NCI-H2107 treated with DMSO at 0.1 percent for 48 hours (cell line): ENCODE measurements around the gene CDC25C.
"Not testable (repeated sequence)": the region's sequence is repeated elsewhere in the genome, so short reads cannot be mapped to it uniquely, and the experiment has no call there.

Source experiments
- DNase-seq: peaks from one replicate; lab custom pipeline; 2025; ENCODE audit not compliant: unreplicated experiment; lab: John Stamatoyannopoulos, UW

The CDC25C gene

DNA sequence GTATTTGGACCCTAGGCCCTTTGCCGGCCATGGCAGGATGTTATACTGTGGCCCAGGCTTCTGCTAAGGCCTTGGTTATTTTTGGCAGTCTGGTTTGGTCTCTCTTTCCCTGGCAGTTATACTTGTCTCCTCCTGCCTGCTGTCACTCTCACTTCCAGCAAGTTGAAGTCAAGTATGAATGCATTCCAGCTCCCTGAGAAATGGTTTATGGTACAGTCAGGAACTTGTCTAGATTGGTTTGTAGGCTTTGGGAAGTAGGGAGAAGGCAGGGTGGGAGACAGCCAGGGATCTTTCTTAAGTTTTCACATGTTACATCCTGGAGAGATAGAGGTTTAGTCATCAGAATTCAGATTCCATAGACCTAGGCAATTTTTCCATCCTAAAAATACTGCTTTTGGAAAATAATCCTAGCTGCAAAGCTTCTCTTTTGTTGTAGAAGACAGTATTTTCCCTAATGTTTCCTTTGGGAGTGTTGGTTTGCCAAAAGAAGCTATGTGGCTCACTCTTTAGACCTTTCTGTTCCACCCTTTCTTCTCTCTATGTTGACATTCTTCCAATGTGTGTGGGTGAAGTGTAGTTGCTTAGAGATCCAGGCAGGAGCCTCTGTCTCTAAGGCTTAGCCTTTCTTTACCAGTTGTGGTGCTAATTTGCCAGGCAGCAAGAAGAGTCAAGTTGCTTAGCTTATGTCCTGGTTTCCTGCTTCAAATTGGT lies 18.4 kb upstream of the CDC25C start:
- no peak for DNase-seq

DNA sequence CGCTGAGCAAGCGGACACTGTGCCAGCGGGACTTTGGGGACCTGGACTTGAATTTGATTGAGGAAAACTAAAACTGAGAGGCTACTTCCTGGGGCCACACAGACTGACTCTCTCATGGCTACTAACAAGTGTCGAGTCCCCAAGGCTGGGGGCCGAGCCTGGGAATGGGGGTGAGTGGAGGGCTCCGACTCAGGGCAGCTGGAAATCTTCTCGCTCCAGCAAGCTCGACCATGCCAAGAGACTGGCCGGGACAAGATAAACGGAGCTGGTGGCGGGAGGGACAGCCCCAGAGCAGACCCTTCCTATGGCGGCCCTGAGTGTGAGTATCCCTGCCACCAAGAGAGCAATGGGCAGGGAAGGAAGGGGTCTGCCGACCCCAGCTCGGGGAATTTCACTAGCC lies 15.3 kb upstream of the CDC25C start:
- DNase-seq = no peak

DNA sequence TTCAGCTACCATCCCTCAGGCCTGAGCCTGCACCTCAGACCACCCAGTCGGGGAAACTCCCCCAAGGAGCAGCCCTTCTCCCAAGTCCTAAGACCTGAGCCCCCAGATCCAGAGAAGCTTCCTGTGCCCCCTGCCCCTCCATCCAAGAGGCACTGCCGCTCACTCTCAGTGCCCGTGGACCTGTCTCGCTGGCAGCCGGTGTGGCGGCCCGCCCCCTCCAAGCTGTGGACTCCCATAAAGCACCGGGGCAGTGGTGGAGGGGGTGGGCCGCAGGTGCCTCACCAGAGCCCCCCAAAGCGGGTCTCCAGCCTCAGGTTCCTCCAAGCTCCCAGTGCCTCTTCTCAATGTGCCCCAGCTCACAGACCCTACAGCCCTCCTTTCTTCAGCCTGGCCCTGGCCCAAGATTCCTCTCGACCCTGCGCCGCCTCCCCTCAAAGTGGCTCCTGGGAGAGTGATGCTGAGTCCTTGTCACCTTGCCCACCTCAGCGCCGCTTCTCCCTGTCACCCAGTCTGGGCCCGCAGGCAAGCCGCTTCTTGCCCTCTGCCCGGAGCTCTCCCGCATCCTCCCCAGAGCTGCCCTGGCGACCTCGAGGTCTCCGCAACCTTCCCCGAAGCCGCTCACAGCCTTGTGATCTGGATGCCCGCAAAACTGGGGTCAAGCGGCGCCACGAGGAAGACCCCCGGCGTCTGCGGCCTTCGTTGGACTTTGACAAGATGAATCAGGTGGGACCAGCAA lies 13.5 kb upstream of the CDC25C start:
- no peak for DNase-seq

DNA sequence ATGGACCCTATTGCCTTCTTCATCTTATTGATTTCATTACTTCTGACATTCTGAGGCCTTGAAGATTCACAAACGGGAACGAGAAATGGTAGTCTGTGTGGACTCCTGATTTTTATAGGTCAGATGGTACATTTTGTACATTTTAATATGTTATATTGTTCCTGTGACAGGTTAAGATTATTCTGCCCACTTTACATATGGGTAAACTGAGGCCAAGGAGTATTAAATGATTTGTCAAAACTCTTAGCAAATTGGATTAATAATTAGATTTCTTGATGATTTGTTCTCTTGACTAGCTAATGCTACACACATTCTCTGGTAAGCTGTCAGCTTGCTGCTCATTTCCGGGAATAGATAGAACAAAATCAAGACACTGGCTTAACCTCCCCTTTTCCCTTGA lies 8.4 kb upstream of the CDC25C start:
- no peak for DNase-seq

DNA sequence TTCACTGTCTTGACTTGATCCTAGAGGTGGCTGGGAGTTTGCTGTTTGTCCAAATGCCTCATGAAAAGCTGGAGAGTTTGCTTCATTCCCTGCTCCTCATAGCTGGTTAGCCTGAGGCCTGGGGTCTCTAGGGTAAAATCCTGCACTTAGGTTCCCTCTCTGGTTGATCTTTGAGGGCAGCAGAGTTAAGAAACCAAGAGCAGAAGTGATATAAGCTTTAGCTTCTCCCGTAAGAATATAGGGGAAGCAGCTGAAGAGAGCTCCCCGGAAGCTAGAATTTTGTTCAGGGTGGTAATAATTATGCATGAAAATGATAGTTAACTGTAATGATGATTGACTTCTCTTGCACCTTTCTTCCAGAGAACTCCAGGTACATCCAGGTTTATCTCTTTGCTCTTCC lies 7.9 kb upstream of the CDC25C start:
- no peak for DNase-seq

DNA sequence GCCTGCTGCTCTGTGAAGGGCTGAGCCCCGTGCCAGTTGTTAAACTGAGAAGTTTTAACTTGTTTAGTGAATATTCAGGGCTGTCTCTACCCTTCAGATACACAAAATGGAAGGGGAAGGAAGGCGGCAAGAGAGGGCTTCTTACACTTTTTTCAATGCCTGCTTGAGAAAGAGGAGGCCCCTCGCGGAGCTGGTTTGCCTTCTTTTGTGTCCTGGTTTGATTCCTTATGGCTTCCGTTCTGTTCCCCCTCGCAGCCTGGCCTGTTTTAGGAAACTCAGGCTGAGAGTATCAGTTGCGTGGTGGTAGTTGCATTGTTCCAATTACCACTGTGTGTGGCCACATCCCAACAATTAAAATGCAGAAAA lies 7.5 kb upstream of the CDC25C start:
- DNase-seq = no peak

DNA sequence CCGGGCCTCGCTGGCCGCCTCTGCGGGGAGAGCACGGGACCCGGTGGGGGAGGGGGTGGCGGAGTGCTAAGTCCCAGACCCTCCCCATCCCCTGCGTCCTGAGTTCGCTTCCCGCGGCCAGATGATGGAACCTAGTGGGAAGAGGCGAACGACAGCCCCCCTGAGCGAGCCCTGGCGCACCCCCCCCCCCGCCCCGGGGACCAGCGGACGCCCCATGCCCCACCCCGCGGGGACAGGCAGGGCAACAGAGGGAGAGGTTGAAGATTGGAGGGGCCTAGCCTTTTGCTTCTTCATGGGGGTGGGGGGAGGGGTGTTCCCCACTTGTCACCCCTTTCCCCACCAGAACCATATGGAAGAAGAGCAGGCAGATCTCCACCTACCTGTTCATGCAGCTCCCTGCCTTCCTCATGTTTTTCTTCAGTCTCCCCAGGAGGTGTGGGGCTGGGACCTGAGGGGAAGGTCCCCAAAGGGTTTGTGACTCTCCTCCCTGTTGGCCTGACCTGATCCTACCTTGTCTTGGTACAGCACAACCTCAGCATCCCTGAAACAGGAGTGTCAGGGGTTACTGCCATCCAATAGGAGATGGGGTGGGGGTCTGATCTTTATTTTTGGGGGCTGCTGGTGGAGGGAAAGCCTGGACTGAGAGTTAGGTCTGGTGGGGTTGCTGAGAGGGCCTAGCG lies 6.9 kb upstream of the CDC25C start:
- DNase-seq = no peak

DNA sequence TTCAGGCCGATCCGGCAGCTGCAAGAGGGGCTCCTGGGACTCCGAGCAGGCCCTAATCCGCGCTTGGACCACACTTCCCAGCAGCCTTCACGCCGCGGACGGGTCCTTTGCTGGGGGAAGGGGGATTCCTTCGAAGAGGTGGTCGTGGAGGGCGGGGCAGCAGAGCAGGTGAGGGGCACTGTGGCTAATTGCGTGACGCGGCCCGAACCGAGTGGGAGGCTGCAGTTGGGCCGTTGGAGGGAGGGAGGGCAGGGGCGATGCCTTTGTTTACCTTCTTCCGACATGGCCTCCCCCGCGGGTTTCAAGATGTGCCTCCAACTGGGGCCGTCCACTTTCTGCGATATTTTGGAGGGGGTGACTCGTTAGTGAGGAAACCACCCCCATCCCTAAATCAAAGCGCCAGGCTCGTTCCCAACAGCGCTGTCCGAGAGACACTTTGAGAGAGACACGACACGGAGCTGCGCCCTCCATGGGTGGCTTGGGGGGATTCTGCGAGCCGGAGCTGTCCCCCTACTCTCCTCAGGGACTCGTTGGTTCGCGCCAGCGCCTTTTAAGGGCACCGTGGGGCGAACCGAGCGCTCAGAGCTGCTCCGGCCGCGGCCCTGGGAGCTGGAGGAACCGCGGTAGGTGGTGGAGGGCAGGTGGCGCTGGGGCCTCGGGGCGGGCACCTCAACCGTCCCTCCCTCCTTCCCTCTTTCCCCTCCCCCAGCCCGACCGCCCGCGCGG lies 6.2 kb upstream of the CDC25C start, which contains the start of gene FAM53C:
FAM53C (plus strand) TSS at position 582 of the 726 bp plus-strand sequence. CDS start 3,070 bp downstream, outside the sequence.
- peak; percentile 61 for DNase-seq

DNA sequence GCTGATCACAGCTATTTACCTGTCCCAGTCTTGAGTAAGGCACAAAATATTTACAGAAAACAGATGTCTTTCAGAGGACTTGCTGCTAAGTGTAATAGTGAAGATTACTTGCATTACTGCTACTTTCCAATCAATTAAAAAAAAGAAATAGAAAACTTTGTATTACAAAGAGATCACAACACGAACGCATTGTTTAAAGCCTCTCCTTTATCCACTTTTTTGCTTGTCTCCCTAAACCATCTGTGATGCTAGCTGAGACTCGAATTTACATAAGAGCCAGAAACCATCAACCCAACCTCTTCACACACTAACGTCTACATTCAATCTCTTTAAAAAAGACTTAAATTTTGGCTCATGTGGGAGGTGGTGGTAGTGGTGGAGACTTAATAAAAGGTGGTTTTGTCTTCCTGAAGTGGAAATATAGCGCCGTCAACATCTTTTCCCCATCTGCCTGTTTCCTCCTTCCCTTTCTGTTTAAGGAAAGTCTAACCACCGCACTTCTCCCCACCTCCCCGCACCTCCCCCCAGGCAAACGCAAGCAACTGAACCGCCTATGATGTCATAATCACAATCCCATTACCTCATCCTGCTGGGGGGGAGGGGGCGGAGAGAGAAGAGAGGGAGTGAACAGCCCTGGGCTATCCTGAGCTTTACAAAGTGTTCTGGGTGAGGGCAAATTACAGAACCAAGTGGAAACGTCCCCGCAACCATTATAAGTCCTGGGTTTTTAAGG lies 5.5 kb upstream of the CDC25C start:
- no peak for DNase-seq

DNA sequence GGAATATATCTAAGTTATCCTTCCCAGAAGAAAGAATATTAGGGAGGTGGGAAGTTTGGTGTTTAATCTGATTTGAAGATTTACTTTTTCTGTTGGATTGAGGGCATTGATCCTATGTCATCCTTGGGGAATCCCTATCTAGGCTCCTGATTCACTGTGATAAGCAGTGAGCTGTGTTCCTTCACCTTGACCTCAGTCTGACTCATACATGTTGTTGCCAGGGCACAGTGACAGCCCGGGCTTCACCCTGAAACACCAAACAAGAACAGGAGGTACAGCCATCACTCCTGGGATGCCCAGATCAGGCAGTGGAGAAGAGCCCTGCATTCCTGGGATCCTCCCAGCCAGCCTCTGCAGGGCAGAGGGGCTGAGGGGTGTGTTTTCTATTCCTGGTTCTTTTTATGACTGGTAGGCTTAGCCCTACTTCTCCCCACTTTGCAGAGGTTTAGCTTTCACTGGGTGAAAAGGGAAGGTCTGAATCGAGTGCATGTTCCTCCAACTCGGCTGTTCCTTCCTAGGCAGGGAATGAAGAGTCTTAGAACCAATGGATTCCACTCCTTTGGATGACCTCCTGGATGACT lies 3.4 kb upstream of the CDC25C start:
- no peak for DNase-seq

DNA sequence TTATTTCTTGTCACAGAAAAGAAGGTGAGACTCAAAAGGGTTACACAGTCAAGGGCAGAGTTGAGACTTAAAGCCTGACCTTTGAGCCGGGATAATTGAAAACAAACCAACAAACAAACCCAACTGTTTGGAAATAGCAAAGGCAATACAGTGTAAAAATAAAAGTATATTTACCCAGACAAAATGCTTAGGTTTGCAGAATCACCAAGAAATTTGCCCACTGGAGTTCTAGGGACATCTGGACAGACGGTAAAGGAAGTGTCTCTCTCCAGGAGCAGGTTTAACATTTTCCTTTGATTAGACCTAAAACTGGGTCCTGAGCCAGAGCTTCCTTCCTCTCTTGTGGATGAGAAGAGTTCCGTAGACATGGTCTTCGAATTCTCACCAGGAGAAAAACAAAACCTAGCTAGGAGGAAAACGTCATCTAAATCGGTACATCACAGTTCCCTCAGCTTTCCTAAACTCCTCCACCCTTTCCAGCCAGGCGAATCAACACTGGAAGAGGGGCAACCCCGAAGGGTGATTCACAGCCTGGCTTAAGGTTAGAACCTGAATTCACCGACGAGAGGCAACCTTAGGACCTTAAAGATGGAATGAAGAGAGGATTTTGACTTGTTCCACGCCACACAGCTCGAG lies 673 bp downstream of the CDC25C start:
- DNase-seq = no peak

DNA sequence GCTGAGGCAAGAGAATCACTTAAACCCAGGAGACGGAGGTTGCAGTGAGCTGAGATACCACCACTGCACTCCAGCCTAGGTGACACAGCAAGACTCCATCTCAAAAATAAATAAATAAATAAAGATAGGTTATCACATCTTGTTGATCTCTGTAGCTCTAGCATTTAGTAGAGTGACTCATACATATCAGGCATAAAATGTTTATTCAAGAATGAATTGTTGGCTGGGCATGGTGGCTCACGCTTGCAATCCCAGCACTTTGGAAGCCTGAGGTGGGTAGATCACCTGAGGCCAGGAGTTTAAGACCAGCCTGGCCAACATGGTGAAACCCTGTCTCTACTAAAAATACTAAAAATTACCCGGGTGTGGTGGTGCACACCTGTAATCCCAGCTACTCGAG lies 13.4 kb downstream of the CDC25C start:
- not testable (repeated sequence) for DNase-seq

DNA sequence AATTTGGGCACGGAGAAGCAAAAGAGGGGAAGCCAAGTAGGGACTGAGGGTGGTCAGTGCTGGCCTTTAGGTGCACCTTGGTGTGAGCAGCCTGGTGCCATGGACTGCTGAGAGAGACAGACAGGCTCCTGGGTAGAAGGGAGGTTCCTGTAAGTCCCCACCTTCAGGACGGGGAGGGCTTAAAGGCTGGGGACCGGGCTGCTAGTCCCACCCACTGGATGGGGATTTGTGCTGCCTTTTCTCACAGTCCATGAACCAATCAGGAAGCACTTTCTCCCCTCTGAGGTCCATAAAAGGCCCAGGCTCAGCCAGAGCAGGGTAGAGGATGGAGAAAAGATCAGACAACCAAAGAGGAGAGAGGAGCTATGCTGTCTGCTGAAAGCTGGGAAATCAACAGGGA lies 15.2 kb downstream of the CDC25C start:
- DNase-seq = no peak

DNA sequence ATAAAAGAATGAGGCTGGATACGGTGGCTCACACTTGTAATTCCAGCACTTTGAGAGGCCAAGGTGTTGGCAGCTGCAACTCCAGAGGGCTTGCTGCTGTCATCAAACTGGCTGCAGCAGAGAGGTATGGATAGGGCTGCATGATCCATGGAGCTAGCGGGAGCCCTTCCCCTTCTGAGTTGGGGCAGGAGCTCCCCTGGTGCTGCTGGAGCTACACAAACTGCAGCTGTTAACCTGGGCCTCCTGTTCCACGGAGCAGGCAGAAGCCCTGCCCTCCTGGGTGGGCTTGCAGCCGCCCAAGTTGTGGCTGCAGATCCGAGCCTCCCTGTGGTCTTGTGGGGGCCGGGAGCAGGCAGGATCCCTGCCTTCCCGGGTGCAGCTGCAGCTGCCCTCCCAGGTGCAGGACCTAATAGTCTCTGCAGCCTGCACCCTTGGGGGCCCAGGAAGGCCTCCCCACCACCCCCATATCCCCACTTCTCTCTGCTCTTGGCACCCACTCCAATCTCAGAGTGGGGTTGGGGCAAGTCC lies 15.8 kb downstream of the CDC25C start:
- no peak for DNase-seq

DNA sequence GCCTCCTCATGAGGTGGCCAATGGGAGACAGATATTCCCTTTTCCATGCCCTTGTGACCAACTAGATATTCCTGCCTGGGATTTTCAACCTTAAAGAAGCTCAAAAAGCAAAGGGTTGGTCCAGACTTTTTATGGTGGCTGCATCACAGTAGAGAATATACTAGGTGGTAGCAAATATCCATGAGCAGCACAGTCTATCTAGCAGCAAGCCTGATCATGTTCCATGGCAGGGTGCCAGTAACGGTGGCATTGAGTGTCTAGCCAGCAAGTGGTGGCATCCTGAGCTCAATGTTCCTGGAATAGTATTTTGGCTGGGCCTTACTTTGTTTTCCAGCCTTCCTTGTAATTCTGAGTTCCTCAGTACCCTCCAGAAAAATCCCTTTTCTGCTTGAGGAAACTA lies 25.8 kb downstream of the CDC25C start:
- peak; percentile 35 for DNase-seq

DNA sequence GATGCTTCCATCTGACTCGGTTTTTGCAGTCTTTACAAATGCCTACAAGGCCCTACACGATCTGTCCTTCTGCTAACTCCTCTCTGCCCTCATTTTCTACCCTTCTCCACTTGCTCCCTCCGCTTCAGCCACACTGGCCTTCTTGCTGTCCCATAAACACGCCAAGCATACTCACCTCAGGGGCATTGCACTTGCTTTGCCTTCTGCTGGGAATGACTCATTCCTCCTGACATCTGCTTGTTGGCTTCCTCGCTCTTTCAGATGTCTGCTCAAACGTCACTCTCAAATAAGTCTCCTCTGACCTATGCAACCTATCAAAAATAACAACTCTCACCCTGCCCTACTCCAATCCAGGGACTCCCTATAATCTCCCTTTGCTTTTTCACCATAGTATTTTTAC lies 28.2 kb downstream of the CDC25C start:
- DNase-seq = no peak

DNA sequence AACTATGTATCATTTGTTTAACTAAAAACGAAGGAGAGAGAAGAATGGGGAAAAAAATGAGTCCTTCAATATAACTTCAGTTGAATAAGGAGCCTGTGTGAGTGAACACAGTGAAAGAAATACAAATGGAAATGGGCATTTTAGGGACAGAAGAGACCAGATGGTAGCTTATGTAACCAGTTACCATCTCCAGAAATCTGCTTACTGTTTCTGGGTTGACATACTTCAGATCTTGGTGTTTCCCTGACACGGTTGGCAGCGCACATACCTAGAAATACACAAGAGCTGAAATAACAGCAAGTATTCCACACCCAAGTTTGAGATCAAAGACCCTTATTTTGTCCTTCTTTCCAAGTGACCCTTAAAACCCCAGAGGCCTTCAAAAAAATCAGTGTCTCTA lies 42.3 kb downstream of the CDC25C start:
- no peak for DNase-seq

DNA sequence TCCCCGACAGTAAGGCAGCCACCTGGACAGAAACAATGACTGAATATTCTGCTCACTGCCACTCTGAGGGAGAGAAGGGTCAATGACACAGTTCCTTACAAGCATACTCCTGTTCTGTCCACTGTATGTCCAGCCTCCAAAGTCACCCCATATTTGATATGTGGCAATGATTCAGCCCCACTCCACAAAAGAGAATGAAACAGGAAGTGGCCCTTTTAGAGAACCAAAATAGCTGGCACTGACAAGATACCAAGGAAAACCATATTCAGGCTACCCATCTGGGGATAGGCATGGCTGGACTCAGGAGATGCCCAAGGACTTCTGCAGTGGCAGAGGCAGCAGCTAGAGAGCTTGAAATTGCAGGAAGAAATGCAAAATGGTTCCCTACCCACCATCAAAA lies 44.4 kb downstream of the CDC25C start:
- no peak for DNase-seq

DNA sequence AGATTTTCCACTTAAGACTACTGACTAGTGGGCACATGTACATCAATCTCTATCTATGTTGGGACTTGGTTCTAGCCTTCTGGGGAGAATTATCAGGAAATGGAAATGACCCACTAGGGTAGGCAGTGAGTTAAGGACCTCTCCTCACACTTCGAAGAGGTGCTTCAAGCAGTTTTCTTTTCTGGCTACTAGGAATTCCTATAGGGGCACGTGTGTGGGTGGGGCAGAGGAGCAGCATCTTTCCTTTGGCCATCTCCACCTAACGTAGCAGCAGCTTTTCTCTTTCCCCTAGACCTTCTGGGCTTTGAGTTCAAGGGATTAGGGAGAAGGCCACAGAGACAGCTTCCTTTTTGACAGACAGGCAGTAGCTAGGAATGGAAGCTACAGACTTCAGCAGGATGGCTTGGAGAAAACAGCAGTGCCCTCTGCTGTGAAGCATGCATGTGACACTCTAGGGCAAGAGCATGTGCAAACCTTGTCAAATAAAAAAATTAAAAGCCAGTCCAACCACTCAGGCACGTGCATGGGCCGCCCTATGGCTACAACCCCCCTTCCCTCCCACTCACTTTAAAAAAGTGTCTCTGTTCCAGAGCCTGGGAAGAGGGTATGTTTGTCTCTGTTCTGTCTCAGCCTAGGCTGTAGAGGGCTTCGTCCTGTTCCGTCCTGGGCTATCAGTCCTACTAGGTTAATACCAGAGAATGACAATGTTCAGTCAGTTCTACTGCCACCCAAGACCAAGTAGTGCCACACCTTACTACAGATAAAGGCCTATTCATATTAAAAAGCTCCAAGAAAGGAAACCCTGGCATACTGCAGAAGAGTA lies 48.5 kb downstream of the CDC25C start:
- DNase-seq = peak; percentile 5
